GM21367 (cell line): ENCODE data around the gene PPP1R9A.

ENCODE experiments used
- ATAC-seq: cut with Tn5 transposase; IDR thresholded peaks from one replicate; pipeline ENCODE4 v1.9.1; 2021; ENCODE audit not compliant: unreplicated experiment

PPP1R9A gene

DNA sequence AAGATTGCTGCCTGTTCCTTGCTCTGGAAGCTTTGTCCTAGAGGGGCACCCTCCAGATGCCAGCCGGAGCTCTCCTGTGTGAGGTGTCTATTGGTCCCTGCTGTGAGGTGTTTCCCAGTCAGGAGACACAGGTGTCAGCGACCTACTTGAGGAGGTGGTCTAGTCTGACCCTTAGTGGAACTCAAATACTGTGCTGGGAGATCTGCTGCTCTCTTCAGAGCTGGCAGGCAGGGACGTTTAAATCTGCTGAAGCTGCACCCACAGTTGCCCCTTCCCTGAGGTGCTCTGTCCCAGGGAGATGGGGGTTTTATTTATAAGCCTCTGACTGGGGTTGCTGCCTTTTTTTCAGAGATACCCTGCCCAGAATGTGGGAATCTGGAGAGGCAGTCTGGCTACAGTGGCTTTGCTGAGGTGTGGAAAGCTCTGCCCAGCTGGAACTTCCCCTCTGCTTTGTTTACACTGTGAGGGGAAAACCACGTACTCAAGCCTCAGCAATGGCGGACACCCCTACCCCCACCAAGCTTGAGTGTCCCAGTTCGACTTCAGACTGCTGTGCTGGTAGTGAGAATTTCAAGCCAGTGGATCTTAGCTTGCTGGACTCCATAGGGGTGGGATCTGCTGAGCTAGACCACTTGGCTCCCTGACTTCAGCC lies 119.2 kb downstream of the PPP1R9A start:
- no peak for ATAC-seq

DNA sequence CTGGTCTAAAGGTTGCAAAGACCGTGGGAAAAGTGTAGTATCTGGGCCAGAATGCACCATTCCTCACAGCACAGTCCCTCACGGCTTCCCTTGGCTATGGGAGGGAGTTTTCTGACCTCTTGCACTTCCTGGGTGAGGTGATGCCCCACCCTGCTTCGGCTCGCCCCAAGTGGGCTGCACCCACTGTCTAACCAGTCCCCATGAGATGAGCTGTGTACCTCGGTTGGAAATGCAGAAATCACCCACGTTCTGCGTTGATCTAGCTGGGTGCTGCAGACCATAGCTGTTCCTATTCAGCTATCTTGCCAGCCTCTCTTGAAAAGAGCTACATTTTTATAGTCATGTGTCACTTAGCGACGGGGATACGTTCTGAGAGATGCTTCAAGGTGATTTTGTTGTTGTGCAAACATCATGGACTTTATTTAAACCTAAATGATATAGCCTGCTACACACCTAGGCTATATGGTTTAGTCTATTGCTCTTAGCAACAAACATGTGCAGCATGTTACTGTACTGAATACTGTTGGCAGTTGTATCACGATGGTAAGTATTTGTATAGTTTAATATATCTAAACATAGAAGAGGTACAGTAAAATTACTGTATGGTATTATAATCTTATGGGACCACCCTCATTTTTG lies 120.0 kb downstream of the PPP1R9A start:
- no peak for ATAC-seq

DNA sequence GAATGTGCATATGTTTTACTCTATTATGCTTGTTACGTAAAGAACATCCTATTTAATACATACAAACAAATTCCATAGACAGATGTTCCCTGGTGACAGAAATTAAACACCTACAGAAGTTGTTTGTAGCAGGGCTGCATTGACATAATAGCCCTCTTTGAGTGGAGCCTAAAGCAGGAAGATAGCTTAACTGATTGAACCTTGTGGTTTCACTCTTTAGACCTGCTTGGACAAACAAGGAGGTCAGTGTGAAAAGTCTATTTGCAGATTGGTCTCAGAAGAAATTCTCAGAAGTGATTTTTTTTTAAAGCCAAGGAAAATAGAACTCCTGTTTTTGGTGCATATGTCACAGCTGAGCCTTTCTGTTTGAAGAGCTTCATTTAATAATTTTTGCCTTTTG lies 121.3 kb downstream of the PPP1R9A start:
- no peak for ATAC-seq

DNA sequence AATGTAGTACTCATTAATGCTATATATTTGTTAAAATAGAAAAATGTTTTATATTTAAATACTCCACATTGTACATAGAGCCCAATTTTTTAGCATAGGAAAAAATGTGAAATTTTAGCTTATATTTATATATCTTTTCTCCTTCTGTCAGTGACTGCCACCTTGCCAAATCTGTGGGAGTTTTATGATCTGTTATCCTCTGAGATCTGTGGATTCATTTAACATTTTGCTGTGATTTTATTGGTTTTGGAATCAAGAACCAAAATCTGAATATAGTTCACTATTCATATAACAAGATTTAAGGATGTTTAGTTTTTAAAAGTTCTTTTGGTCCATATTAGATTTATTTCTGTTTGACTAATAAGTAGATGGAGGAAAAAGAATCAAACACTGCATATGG lies 127.9 kb downstream of the PPP1R9A start:
- ATAC-seq: no peak

DNA sequence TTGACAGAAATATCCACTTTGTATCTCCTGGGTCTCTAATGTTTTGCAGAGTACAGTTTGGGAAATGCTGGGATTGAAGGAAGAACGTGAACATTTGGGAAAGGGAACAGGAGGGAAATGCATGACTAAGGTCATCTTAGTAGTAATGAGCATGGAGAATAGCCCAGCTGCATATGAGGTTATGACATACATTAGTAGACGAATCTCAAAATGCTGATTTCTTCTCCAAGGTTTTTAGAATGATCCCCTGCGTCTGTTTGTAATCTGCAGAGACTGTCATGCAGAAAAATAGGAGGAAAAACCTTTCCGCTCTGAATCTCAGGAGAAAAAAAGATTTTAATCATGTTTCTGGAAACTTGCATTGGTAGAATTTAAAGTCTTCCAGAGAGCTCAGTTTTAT lies 133.6 kb downstream of the PPP1R9A start:
- no peak for ATAC-seq

DNA sequence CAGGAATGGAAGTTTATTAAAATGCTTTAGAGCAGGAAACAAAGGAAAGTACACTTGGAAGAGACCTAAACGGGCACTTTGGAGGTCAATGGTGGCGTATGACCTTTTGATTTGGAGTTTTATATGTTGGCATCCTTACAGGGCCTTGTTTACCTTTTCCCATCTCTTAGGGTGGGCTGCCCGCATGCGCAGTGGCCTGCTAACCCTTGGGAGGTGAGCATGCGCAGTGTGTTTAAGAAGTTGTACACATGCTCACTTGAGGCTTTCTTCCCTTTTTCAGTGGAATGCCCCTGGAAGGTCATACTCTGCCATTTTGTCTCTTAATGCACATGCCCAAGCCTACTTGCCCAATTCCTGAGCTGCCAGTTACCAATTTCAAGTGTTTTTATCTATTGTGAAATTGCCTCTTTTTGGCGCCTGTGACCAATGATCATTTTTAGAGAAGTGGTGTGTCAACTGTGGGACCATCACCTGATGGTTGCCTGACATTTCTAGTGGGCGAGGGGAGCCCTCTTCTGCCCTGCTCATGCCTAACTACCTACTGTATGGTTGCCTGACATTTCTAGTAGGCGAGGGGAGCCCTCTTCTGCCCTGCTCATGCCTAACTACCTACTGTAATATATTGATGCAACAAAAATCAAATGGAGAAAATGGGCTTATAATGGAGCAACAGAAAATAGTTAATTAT lies 138.0 kb downstream of the PPP1R9A start:
- ATAC-seq: no peak

DNA sequence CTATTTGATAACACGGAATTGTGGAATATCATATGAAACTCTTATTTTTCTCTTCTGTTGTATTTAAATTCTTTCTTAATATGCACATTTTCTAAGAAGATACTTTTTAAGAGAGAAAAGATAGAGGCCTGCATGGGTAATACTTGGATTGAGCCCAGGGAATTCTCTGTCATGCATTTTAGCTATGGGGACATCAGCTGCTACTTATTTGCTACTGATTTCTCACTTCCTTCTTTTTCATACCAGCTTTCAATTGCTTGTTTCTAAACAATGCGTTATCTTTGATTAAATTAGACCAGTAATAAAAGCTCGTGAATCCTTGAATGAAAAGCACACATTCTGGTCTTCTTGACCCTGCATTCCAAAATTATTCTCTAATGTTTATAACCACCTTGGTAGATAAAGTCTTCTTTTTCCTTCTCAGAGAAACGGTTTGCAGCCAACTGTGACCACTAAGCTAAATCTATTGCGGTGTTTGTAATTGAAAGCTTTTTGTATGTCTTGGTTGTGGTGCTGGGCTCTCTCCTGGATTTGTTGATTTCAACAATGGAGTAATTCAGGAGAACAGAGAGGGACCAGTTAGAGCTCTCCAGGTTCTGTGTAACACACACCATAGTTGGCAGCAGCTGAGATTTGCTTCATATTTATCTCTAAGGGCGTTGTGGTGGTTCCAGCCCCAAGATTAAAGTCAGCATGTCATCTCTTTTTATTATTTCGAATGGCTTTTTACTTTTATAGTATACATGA lies 139.3 kb downstream of the PPP1R9A start:
- no peak for ATAC-seq

DNA sequence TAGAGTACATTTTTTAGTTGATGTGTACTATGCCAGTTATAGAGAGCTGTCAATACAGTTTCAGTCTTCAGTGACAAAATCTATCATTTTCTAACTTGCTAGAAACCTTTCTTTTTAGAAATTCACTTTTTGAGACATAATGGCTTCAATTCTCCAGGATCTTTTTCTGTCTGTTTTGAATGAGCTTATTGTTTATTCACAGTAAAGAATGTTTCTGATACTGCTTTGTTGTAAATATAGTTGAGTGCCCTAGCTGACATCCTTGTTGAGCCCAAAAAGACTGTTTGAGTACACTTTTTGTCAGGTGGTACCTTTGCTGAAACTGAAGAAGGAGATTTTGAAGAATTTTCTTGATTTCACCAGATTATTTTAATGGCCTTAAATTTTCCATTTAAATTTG lies 139.9 kb downstream of the PPP1R9A start:
- ATAC-seq: no peak

DNA sequence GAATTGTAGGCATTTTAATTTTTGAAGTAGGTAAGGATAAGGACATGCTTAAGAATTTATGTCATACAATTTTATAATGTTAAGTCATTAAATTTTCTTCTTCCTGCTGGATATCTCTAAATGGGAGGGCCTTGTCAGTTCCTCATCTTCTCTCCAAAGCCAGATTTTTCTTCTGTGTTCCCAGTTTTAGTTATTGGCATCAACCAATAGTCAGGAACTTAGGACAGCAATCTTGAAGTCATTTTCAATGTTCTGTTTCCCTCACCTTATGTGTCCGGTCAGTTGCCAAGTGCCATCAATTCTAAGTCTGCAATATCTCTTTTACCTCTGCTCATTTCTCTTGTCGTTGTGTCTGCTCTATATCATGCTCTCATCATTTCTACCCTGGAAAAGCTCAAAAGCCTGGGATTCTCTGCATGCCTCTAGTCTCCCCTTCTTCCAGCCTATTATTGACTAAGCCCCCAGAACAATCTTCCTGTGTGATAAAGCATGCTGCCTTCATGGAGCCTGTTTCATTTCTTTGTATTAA lies 145.2 kb downstream of the PPP1R9A start:
- no peak for ATAC-seq

DNA sequence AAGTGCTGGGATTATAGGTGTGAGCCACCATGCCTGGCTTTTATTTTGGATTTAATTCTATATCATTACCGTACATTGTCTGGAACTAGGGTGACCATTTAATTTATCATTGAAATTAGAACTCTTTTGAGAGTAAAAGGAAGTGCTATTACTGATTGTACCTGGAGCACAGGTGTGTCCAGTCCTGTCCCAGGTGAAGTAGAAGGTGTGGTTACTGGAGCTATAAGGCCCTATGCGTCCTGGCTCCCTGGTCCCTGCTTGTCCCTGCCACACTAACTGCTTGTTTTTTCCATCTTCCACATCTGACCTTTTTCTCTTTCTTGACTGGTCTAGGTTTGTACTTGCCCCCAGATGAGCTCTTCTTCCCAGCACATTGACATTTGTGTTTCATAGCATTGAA lies 147.0 kb downstream of the PPP1R9A start:
- ATAC-seq: no peak

DNA sequence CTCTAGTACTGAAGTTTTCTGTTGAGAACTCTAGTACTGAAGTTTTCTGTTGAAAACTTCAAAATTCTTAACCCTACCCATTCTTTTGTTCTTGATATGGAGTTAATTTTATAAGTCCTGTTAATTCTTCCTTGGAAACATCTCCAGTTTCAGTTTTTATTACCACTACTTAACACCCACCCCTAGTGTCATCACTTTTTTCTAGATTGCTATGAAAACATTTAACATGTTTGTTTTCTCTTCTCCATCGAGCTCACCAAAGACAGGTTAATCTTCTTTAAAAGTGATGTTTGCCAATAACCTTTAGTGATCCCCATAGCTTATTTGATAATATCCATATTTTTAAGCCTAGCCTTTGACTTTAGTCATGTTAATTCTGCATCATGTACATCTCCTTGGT lies 147.9 kb downstream of the PPP1R9A start:
- no peak for ATAC-seq

DNA sequence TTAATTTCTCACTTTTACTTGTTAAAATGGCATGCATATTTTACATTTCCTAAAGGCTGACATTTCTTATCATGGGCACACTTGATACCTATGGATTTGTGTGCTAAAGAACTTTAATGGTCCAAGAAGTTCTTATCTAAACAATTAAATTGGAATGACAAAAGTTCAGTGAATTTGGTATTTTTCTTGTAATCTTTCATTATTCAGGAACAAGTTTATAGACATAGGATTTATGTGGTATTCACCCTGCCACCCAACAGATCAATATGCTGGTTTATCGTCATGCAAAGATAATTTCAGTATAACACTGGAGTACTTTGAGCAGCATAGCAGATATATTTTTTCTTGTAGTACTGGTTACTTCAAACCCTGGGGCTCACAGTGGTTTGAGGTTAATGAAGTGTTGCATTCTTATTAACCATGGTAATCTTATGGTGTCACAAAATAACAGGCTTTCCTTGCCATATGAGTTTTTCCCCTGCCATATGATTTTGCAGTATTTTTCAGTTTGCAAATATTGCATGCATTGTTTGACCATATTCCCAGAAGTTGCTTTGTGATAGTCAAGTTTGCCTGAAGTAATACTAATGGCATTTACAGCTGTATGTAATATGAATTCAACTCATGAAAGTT lies 148.8 kb downstream of the PPP1R9A start:
- ATAC-seq: no peak

DNA sequence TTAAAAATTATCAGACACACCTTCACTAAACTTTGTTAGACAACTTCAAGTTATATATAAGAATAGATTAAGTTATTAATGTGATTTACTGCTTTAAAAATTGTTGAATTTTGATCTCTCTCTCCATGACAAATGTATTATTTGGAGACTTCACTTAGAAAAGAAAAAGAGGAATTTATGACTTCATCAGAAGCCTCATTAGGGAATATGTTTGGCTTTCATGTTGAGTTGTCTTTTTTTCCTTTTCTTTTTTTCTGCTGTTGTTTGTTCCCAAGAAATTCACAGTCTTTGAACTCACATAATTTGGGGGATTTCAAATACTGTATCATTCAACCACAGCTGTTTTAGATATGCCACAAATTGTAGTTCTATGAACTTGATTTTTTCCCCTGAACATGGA lies 149.5 kb downstream of the PPP1R9A start:
- no peak for ATAC-seq

DNA sequence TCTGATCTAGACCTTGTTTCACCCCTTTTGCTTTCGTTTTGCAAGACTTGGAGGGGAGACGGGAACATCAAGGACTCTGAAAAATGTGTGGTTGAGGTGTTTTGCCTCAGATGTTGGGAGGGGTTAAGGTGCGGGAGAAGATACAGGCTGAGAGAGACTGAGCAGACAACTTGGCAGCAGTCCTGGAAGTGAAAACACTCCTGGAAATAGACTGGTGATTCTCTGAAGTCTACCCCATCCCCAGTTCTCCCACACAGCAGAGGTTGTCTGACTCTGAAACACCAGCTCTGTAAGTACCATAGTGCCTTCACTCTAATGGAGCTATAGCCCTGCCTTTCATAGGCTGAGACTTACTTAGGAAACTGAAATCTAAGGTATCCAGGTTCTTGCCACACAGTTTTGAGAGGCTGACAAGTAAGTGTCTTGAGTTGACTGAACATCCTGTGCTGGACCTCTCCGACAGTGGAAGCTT lies 152.5 kb downstream of the PPP1R9A start:
- no peak for ATAC-seq

DNA sequence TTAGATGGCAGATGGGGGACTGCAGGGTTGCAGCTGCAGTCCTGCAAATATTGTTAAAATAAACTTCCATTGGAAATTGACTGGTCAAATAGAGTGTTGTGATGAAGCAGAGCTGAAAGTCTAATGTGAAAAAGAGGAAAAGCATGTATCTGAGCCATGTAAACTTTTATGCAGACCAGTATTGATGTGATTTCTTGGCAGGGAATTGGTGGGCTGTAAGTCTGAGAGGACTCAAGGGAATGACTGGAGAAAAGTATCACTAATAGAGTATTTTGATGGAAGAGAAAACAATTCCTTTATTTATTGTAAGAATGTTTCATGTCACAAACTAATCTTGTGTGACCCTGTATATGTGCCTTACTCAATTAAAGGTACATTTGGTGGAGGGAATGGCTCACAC lies 155.5 kb downstream of the PPP1R9A start:
- no peak for ATAC-seq

DNA sequence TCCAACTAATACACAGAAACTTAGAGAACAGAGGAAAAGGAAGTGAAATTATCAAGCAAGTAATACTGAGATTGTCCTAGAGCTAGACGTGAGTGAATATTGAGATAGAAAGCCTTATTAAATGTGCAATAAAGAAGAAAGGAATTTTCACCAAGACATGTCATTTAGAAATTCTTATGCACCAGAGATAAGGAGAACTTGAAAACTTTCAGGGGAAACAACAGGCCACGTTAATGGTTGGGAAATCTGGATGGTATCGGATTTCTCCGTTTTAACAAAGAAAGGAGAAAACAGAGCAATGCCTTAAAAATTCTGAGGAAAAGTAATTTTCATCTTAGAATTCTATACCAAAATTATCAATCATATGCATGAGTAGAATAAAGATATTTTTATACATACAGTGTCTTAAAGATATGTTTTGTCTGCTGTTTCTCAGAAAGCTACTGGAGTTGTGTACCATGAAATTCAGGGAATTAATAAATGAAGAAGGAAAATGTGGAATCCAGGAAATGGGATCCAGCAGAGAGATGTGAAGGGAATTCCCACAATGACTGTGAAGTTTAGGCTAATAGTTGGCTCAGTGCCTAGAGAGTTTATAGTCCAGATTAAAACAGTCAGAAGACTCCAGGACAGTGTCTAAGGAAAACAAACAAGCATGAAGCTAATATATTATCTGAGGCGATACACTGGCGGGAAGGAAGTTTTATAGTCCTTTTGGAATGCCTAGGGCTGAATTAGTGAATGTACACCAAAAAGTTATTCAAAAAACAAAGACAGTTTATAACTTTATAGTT lies 159.5 kb downstream of the PPP1R9A start:
- no peak for ATAC-seq

DNA sequence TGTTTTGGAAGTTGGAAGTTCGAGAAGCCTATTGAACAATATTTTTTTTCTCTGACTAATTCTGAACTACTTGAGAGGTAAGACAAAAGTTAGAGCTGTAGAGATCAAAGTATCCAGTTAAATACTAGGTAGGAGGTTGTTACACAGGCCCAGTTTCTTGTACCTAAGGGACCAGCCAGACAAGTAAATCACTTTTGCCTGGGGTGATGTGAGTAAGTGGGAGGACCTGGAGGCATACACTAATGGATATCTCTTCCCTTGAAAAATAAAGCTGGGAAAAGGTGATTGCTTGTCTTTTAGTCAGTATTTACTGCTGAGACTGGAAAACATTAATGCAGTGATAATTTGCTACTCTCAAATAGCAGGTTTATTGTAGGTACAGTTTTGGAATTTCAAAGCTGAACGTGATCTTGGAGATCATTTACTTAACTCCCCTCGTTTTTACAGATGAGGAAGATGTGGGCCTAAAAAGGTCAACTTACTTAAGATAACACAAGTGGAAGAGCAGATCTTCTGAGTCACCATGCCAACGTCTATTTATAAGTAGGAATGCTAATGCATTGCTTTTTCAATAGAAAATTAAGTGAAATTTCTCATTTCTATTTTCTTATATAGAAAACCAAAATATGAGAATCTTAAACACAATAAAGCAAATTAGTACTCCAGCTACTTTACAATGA lies 181.3 kb downstream of the PPP1R9A start:
- no peak for ATAC-seq

DNA sequence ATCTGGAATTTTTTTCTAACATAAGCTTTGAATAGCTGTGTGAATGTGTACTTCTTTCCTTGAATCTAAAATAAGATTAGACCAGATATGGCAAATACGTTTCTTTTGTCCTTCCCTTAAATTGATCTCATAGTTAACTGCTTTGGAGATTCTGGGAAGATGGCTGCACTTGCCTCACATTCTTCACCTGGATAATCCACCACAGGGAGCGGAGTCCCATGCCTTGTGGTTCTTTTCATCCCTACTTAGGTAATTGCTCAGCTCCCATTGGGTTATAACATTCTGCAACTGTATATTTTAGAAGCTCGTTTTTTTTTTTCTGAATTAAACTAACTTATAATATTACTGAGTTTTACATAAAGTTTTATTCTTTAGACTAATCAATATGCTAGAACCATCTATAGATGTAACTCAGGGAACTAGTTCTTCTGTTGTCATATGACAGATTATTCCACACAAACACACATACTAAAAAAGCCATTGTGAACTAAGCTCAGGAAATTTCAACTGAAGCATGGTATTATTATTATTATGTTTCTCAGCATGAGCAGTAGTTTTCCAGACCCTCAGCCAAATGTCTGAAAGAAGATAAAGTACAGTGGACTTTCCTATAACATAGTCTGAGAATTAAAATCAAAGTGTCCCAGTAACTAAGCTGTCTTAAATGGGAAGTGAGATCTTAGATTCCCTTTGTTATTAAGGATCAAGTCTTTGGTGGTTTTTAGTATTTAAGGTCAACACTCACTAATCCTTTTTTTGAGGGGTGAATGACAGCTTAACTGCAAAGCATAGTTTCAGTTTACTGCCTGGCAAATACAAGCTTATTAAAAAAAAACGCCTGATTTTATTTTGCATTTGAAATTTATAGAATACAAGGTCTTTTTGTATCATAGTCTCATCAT lies 182.3 kb downstream of the PPP1R9A start:
- no peak for ATAC-seq

DNA sequence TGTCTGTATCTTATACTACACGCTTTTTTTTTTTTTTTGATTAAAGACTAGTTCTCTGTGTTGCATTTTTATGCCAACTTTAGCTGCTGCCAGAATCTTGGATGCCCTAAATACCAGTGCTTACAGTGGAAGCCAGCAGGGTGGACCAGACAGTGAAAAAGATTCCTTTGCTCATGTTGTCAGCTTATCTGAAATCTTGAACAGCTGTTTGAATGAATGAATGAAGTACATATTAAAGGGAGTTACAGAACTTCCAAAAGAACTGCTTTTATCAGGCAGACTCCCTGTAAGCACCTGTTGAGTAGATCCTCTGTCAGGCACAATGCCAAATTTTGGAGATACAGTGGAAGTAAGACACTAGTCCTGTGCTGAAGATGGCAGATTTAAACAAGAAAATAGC lies 184.9 kb downstream of the PPP1R9A start:
- no peak for ATAC-seq
